SU-DHL-6 (cell line): ENCODE results near the gene WDR88.

Experiments used
- CTCF ChIP-seq: fragments of 200-600 bp; sonication (generic); IDR thresholded peaks from one replicate; pipeline ENCODE4 v1.5.1; 2017; ENCODE audit warnings: antibody characterized with exemption, mild to moderate bottlenecking, low read length, moderate library complexity; ENCODE audit not compliant: insufficient read depth, poor library complexity, severe bottlenecking
- EZH2phosphoT487 ChIP-seq: fragments of 200-600 bp; sonication (generic), shearing (Covaris generic); conservative IDR thresholded peaks from 2 replicates; pipeline ENCODE4 v1.6.1; 2018; ENCODE audit warnings: mild to moderate bottlenecking, antibody characterized with exemption, low read length, moderate library complexity, mixed read lengths

- TF ChIP-seq CTCF (no peak), EZH2phosphoT487 (no peak)
Measured at GRCh38 chr19:33110137-33110910, 21.6 kb upstream of the WDR88 start.
